ENCODE data around the gene ZNF786.
"Not testable (repeated sequence)": the region's sequence is repeated elsewhere in the genome, so short reads cannot be mapped to it uniquely, and the experiment has no call there.

Gene ZNF786

GRCh38 chr7:149090397-149091195 lies at the start of gene ZNF786:
Gene ZNF786, minus strand, starts transcription at chr7:149090718. Its CDS starts 78 bp downstream, at chr7:149090640.
- peak; percentile 88 for DNase-seq

- no peak for DNase-seq
Observed at GRCh38 chr7:149136118-149136517, 45.6 kb upstream of the ZNF786 start.

- DNase-seq, result no peak
Observed at GRCh38 chr7:149133028-149133710, 42.7 kb upstream of the ZNF786 start.

GRCh38 chr7:149130572-149131198 lies 40.2 kb upstream of the ZNF786 start:
- no peak for DNase-seq

GRCh38 chr7:149126662-149127266 lies 36.2 kb upstream of the ZNF786 start:
- peak; percentile 17 for DNase-seq

GRCh38 chr7:149125863-149126661 lies 35.5 kb upstream of the ZNF786 start, which contains the start of gene ZNF425:
Gene ZNF425, minus strand, starts transcription at chr7:149126324. Its CDS starts 111 bp downstream, at chr7:149126213.
- DNase-seq, result peak; percentile 90

GRCh38 chr7:149125189-149125862 lies 34.8 kb upstream of the ZNF786 start:
- no peak for DNase-seq

- DNase-seq, result no peak
Observed at GRCh38 chr7:149109969-149110368, 19.5 kb upstream of the ZNF786 start.

GRCh38 chr7:149104749-149105148 lies 14.2 kb upstream of the ZNF786 start:
- no peak for DNase-seq

- DNase-seq, result no peak
Observed at GRCh38 chr7:149104214-149104613, 13.7 kb upstream of the ZNF786 start.

- no peak for DNase-seq
Observed at GRCh38 chr7:149103424-149103823, 12.9 kb upstream of the ZNF786 start.

GRCh38 chr7:149102666-149103065 lies 12.1 kb upstream of the ZNF786 start:
- DNase-seq, result no peak

GRCh38 chr7:149100821-149101220 lies 10.3 kb upstream of the ZNF786 start:
- no peak for DNase-seq

GRCh38 chr7:149099058-149099457 lies 8.5 kb upstream of the ZNF786 start:
- DNase-seq, result no peak

- DNase-seq, result peak; percentile 37
Observed at GRCh38 chr7:149097088-149097487, 6.6 kb upstream of the ZNF786 start.

- no peak for DNase-seq
Observed at GRCh38 chr7:149093228-149093627, 2.7 kb upstream of the ZNF786 start.

GRCh38 chr7:149092244-149092643 lies 1.7 kb upstream of the ZNF786 start:
- DNase-seq, result not testable (repeated sequence)

- no peak for DNase-seq
Observed at GRCh38 chr7:149087376-149087775, 3.1 kb downstream of the ZNF786 start.

GRCh38 chr7:149085866-149086265 lies 4.7 kb downstream of the ZNF786 start:
- DNase-seq, result no peak

- no peak for DNase-seq
Observed at GRCh38 chr7:149084407-149084806, 6.1 kb downstream of the ZNF786 start.

- no peak for DNase-seq
Observed at GRCh38 chr7:149081914-149082313, 8.6 kb downstream of the ZNF786 start.

- no peak for DNase-seq
Observed at GRCh38 chr7:149077594-149077993, 12.9 kb downstream of the ZNF786 start.

All from fibroblast of upper back skin (primary cell).